ENCODE measurements around the gene VSTM2L.

- TF ChIP-seq CTCF (IDR thresholded peaks at IDR 0.05 in 2 of 3, conservative IDR thresholded peaks at IDR 0.05 in 1 of 3; ENCODE audit: insufficient read depth in 2 of 3, low read depth in 1 of 3, low read length in 3 of 3): no peak
- no peak for TF ChIP-seq MXI1 (IDR thresholded peaks at IDR 0.05; ENCODE audit: low read depth, low read length)
- TF ChIP-seq HMG20B (CRISPR knock-in tag; IDR thresholded peaks at IDR 0.05): no peak
- TF ChIP-seq ZNF740 (CRISPR knock-in tag; IDR thresholded peaks at IDR 0.05): no peak
- TF ChIP-seq ZNF740 (tag; IDR thresholded peaks at IDR 0.05): no peak
- TF ChIP-seq ZKSCAN8 (CRISPR knock-in tag; IDR thresholded peaks at IDR 0.05): no peak
- no peak for TF ChIP-seq MEIS2 (IDR thresholded peaks at IDR 0.05; ENCODE audit: partially characterized antibody)
- TF ChIP-seq RBBP5 (IDR thresholded peaks at IDR 0.05; ENCODE audit: borderline replicate concordance, insufficient read depth, low read length, poor library complexity, severe bottlenecking): no peak
- no peak for TF ChIP-seq EZH2 (IDR thresholded peaks at IDR 0.05; ENCODE audit: borderline replicate concordance, low read depth, low read length)
Measured at GRCh38 chr20:37895166-37895565, 7.8 kb upstream of the VSTM2L start.

All from K562 (cell line).